ENCODE results near the gene VASH1. TPM values are rescaled to one million over a fixed set of nuclear protein-coding genes. Genes with fewer than 3 reads are reported as not detected.

VASH1 gene
- total RNA-seq, 1 experiment from 2014 or later = 5.2 TPM

- BruUV-seq (replicated peaks) = no TSS peak
- Histone ChIP-seq H3K9me3 (ENCODE audit: control insufficient read depth, insufficient read depth, low read depth, low read length) (no peaks in the 10 kb centered on the region), H3K4me3 (ENCODE audit: low read depth in 2 of 2, low read length in 2 of 2) (no peak overlapping the region), H3K4me1 (ENCODE audit: control insufficient read depth, insufficient read depth, low read length) (no peaks in the 10 kb centered on the region), H3K27ac (ENCODE audit: low read length) (no peak overlapping the region), H3K36me3 (ENCODE audit: control insufficient read depth, insufficient read depth, low read length) (no peaks in the 10 kb centered on the region; the same call in none of the 2 replicates), H3K27me3 (ENCODE audit: control insufficient read depth, insufficient read depth, low read length) (no peaks in the 10 kb centered on the region)
- no peak for TF ChIP-seq POLR2AphosphoS5 (IDR thresholded peaks at IDR 0.05; ENCODE audit: low read depth, low read length)
- TF ChIP-seq SIN3A (IDR thresholded peaks at IDR 0.05; ENCODE audit: borderline replicate concordance, insufficient read depth, low read depth, low read length) = no peak
- no peak for TF ChIP-seq TCF7L2 (IDR thresholded peaks at IDR 0.05; ENCODE audit: low read depth, low read length)
- TF ChIP-seq, protein P1, sequence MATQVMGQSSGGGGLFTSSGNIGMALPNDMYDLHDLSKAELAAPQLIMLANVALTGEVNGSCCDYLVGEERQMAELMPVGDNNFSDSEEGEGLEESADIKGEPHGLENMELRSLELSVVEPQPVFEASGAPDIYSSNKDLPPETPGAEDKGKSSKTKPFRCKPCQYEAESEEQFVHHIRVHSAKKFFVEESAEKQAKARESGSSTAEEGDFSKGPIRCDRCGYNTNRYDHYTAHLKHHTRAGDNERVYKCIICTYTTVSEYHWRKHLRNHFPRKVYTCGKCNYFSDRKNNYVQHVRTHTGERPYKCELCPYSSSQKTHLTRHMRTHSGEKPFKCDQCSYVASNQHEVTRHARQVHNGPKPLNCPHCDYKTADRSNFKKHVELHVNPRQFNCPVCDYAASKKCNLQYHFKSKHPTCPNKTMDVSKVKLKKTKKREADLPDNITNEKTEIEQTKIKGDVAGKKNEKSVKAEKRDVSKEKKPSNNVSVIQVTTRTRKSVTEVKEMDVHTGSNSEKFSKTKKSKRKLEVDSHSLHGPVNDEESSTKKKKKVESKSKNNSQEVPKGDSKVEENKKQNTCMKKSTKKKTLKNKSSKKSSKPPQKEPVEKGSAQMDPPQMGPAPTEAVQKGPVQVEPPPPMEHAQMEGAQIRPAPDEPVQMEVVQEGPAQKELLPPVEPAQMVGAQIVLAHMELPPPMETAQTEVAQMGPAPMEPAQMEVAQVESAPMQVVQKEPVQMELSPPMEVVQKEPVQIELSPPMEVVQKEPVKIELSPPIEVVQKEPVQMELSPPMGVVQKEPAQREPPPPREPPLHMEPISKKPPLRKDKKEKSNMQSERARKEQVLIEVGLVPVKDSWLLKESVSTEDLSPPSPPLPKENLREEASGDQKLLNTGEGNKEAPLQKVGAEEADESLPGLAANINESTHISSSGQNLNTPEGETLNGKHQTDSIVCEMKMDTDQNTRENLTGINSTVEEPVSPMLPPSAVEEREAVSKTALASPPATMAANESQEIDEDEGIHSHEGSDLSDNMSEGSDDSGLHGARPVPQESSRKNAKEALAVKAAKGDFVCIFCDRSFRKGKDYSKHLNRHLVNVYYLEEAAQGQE (IDR thresholded peaks at IDR 0.05; ENCODE audit: insufficient read depth in 1 of 2, low read depth in 2 of 2, low read length in 1 of 2) = no peak
- TF ChIP-seq CTCF (IDR thresholded peaks at IDR 0.05) = no peak
- in situ Hi-C loops (cut with HindIII; ENCODE audit: low pct_unique_long_range_greater_than_20kb, low sequenced_read_pairs) = no loop called here
- ATAC-seq = no peak
- intact Hi-C loops (cut with micrococcal nuclease; ENCODE audit: unreplicated experiment) = no loop called here
- CTCF ChIA-PET = no interaction called here
- DNase-seq (ENCODE audit: low read depth, low spot score) = no peak
- POLR2A ChIA-PET = no interaction called here
These were observed 32.1 kb downstream of the VASH1 start for GRCh38 chr14:76793324-76793723.

GRCh38 chr14:76793956-76794355 lies 32.7 kb downstream of the VASH1 start:
- no TSS peak for BruUV-seq (replicated peaks)
- H3K27ac ChIP-seq (ENCODE audit: low read length) = no peak overlapping the region
- ATAC-seq (no peak), DNase-seq (ENCODE audit: low read depth, low spot score) (no peak)
- no peaks in the 10 kb centered on the region for H3K4me1 ChIP-seq (ENCODE audit: control insufficient read depth, insufficient read depth, low read length)
- in situ Hi-C loops (cut with HindIII; ENCODE audit: low pct_unique_long_range_greater_than_20kb, low sequenced_read_pairs) (no loop called here), intact Hi-C loops (cut with micrococcal nuclease; ENCODE audit: unreplicated experiment) (no loop called here)
- no peaks in the 10 kb centered on the region; the same call in none of the 2 replicates for H3K36me3 ChIP-seq (ENCODE audit: control insufficient read depth, insufficient read depth, low read length)
- no peaks in the 10 kb centered on the region for H3K27me3 ChIP-seq (ENCODE audit: control insufficient read depth, insufficient read depth, low read length)
- ChIA-PET POLR2A (no interaction called here), CTCF (no interaction called here)
- no peak overlapping the region for H3K4me3 ChIP-seq (ENCODE audit: low read depth in 2 of 2, low read length in 2 of 2)
- no peaks in the 10 kb centered on the region for H3K9me3 ChIP-seq (ENCODE audit: control insufficient read depth, insufficient read depth, low read depth, low read length)
- TF ChIP-seq POLR2AphosphoS5 (IDR thresholded peaks at IDR 0.05; ENCODE audit: low read depth, low read length) = no peak
- no peak for TF ChIP-seq TCF7L2 (IDR thresholded peaks at IDR 0.05; ENCODE audit: low read depth, low read length)
- no peak for TF ChIP-seq CTCF (IDR thresholded peaks at IDR 0.05)
- TF ChIP-seq, protein P1 (IDR thresholded peaks at IDR 0.05; ENCODE audit: insufficient read depth in 1 of 2, low read depth in 2 of 2, low read length in 1 of 2) = no peak
